NCI-H2196 (cell line): ENCODE results near the gene LRRC2.

Experiments used
- DNase-seq: peaks from one replicate; lab custom pipeline; 2025; ENCODE audit not compliant: unreplicated experiment; lab: John Stamatoyannopoulos, UW

The LRRC2 gene

DNA sequence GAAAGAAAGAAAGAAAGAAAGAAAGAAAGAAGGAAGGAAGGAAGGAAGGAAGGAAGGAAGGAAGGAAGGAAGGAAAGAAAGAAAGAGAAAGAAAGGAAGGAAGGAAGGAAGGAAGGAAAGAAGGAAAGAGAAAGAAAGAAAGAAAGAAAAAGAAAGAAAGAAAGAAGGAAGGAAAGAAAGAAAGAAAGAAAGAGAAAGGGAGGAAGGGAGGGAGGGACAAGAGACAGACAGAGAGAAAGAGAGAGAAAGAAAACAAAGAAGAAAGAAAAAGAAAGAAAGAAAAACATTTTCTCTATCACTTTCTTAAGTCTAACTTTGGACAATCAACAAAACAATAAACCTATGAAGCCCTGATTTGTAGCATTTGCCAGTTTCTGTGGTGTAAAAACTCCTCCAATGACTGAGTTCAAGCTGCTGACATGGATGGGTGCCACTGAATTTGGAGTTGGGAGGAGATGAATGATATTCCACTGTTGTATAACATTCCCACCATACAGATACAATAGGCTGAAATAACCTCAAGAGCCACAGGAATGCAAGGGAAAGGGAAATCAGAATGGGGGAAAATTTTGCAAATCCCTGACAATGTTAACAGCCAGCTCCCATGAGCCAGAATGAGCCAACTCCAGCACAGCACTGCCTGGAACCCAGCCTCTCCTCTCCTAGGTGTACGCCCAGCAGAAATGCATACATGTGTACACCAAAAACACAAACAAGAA, 83.3 kb downstream of the LRRC2 start:
- DNase-seq = no peak

DNA sequence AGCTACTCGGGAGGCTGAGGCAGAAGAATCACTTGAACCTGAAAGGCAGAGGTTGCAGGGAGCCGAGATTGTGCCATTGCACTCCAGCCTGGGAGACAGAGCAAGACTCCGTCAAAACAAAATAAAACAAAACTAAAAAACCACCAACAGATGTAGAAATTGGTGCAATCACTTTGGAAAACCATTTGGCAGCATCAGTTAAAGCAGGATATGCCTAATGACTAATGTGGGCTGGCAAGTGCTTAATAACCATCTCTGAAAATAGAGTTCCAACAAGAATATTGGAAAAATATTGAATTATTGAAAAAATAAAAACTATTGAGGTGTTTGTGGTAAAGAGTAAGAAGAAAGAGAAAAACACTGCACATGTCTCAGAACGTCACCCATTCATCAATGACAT, 84.5 kb downstream of the LRRC2 start:
- no peak for DNase-seq

DNA sequence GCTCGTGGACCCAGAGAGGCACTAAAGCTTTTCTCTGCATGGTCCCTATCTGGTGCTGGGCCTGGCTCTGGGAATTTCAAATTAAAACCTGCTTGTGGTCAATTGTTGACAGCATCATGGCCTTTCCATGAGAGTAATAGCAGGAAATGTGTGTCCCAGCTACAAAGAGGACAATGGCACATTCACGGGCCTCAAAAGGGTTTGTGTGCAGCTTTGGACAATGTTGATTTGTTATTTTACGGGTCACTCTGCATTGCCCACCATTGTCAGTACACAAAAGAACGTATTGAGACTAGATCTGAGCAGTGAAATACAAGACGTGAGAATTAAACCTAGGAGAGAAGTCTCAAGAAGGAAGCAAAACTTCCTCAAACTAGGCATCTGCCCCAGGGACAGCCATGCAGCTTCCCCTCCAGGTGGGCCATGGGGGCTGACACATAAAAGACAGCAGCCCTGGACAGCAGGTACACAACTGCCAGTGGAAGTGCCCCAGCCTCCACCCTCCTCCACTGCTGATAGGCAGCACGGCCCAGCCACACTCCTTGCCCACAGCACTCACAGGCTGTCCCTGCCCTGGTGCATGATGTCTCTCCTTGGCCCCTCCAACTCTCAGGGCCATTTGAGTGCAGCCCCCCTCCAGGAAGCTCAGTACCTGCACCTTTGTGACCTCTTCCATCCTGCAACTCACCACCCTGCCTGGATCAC, 85.5 kb downstream of the LRRC2 start:
- DNase-seq = no peak

DNA sequence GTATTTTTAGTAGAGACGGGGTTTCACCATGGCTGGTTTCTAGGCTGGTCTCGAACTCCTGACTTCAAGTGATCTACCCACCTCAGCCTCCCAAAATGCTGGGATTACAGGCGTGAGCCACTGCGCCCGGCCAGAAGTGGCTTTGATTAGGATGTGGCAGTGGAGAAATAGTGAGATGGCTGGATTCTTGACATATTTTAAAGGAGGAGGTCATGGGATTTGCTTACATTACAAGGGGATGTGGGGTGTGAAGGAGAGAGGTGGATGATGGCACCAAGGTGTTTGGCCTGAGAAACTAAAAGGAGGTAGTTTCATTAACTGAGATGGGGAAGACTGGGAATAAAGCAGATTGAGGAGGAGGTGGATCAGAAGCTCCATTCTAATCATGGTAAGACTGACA, 86.4 kb downstream of the LRRC2 start:
- no peak for DNase-seq

DNA sequence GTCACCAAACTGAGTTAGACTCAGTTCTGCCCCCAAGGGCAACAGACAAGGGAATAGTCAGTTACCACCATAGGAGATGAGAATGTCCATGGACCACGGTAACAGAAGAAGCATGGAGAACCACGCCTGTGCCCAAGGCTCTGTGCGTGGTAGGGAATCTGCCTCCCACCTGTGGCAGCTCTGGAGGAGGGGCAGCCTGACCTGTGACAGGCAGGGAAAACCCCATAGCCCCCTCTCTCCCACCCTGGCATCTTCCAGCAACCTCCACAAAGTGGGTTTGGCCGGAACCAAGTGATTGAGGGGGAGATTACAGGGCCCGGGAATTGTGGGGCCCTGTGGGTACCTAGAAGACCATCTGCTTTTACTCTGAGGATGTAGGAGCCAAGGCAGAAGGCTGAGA, 87.1 kb downstream of the LRRC2 start:
- DNase-seq = no peak

DNA sequence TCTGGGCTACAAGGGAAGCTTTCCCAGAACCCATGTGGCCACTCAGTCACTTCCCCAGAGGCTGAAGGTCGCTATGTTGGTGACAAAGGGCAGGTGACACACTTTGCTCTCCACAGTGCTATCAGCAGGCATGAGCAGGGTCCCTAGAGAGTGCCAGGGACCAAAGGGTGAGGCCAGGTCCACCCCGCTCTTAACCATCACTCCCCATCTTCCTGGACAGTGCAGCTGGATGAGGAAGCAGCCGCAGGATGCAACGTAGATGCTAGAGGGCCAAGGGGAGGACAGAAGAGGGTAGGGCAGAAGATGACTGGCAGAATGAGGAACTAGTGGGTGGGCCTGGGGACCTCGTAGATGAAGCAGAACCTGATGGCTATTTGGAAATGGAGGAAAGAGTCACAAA, 87.8 kb downstream of the LRRC2 start:
- DNase-seq = no peak

DNA sequence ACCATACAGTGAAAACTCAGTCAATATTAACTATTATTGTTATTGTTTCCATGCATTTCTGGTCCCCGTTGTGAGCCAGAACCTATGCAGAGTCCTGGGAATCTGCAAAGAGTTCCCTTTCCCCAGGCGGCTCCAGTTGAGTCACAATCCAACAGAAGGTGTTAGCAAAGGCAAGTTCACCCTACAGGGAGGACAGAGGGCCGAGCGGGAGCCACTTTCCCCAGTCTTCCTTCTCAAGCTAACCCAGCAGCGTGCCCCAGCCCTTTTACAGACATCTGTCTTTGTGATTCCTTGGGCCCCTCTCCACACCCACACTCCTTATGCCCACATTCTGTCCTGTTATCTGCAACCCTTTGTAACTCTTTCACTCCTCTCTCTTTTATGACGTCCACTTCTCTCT, 88.3 kb downstream of the LRRC2 start:
- DNase-seq = no peak

DNA sequence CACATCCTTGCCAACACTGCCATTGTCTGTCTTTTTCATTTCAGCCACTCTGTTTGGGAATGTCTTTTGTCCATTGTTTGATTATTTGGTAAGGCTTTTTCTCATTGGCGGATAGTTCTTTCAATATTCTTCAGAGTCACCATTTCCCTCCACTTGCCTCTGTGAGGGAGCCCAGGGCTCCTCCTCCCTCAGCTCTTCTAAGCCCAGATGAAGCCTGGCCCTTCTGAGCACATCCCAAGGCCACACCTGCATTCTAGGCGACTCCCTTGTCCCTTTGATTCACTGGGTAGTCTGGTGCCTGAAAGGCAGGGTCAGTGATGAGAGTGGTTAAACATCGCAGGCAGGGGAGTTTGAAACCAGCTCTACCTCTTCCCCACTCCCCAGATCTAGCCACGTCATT, 89.0 kb downstream of the LRRC2 start:
- DNase-seq = no peak

DNA sequence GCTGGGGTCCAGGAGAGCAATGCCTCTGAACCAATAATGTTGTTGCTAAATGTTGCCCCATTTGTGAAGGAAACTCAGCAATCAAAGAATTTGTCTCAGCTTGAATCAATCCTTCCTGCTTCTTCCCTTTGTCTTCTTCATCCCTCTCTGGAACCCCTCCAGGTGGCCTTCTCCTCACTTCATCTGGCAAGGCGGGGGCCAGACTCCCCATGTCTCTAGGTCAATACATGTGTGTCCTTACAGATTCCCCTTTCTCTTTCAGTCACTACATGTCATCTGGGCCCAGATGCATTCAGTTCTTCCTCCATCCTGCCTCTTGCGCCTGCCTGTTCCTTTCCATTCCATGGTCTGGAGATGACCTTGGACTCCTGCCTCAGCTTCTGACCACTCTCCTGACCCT, 93.4 kb downstream of the LRRC2 start:
- no peak for DNase-seq

DNA sequence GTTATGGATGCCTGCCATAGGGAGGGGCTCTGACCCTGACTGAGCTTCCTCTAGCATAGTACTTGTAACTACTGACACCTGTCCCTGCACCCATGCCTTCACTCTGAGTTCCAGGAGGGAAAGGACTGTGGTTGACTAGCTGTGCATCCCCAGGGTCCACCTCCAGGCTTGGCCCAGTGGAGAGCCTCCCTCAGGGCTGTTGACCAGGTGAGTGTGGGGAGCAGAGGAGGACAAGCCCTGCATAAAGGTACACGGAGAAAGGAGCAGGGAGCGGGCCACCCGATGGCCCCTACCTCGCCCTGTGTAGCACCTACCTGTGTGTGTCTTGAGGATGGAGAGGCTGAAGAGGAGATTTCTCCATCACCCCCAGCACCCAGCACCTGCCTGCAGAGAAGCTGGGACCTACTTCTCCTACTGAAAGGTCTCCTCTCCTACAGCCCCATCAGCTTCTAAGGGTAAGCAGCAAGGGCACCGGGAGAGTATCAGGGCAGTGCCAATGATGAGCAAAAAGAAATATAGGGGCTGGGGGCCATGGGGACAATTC, 94.7 kb downstream of the LRRC2 start:
- no peak for DNase-seq

DNA sequence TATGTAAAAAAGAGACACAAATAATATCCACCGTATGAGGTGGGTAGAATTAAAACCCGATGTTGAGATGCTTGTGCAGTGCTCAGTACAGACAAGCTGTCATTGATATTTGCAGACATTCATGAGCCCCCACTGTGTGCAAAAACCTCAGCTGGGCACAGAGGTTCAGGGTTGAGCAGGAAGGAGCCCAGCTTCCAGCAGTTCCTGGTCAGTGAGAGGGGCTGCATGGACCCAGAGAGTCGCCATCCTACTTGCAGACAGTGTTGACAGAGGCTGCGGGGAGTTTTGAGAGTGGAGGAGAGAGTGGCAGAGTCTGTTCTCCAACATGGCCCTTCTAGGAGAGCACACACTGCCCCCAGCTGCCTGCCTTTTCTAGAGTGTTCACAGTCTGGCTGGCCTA, 95.3 kb downstream of the LRRC2 start:
- DNase-seq = no peak

DNA sequence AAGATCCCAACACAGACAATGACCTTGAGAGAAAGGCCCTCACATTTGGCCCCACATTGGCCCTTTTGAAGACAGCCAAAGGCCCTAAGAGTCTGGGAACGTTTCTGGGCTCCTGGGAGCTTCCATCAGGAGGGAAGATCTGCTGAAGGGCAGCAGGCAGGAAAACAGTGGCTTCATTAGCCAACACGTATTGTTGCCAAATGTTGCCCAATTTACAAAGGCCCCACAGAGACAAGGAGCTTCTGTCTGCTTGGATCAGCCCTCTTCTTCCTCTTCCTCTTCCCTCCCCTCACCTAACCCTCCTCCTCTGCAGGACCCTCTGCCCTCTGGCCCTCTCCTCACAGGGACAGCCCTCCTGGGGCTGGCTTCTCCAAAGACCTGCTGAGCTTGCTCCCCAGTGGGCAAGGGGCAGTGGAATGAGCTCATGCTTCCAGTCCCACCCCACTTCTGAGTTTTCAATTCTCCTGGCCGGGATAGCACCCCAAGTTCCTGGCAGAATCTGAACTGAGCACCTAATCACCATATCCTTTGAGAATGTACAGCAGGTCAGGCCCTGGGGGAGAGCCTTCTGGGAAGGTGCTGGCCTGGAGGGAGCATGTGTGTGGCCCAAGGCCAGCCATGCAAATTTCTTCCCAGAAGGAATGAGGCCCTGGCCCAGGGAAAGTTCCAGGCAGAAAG, 96.3 kb downstream of the LRRC2 start:
- no peak for DNase-seq

DNA sequence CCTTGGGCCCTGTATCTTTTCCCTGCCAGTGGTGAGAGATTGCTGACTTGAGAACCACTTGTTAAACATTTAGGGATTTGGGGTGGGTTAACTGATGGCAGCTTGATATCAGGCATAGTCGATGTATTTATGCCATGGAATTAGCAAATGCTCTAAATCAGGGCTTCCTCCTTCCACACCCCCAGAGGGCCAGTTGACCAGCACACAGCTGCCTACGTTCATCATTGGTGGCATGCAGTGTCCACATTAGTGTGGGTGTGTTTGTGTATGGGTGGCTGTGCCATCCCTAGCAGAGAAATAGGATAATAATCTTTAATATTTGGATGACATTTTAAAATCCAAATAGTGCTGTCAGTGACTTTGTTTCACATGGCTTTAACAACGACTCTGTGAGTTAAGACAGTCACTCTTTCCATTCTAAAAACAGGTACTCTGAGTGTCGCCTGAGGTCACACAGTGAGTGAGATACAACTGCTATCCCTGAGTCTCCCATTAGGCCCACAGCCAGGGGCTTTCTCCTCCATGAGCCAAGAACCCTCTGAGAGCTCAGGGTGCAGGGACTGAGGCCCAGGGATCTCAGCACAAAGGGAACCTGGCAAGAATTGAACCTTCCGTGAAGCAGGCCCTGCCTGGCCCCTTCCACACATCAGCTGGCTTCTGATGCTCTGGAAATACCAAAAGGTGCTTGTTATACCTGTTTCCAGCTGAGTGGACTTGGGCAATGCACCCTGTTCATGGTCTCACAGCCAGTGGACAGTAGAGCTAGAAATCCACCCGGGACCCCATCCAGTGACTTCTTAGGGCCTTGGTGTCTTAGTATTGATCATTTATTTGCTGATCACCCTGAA, 97.1 kb downstream of the LRRC2 start:
- no peak for DNase-seq

DNA sequence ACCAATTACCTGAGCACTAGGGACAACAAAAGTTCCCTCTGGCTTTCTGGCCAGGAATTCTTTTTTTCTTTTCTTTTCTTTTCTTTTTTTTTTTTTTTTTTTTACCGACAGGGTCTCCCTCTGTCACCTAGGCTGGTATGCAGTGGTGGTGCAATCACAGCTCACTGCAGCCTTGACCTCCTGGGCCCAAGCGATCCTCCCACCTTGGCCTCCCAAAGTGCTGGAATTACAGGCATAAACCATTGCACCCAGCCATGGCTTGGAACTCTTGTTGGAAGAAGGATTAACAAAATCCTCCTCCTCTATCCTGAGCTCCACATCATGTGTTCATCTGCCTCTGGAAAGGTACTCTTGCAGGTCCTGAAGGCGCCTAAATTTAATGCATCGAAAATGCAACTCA, 98.5 kb downstream of the LRRC2 start:
- DNase-seq = no peak

DNA sequence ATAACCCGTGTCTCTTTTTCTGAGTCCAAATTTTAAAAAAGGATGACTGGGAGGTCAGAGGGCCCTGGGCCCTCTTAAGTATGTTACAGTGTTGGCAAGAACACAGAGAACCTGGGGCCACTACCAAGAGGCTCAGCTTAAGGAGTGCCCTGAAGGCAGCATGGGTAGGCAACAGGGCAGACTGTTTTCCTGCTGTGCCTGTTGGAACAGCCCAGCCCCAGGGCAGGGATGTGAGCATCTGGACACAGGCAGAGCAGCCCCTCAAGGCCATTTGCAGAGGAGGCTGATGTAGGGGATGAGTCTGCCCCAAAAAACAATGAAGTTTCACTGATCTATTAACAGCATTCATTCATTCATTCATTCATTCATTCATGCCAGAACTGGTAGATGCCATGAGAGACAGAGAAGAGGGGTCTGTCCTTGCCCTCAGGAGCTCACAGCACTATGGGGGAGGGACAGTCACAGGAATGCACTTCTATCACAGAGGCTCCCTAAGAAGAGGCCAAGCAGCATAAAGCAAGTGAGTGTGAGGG, 99.2 kb downstream of the LRRC2 start:
- no peak for DNase-seq

DNA sequence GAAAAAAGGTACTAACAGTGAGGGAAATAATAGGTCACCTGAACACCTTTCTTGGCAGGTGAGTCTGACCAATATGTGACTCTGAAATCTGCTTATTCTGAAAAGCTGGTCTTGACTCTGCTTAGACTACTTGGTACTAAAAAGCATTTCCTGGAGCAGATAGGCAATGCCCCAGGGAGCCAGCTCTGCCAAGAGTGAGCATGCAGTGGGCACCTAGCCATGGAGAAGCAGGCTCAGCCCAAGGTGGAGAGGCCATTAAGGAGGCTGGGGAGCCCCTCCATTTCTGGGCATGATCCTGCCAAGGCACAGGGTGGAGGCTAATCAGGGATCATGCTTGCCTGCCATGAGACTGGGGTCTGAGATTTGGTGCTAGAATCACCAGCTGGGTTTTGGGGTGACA, 99.8 kb downstream of the LRRC2 start:
- DNase-seq = no peak
